GM12878 (cell line): ENCODE measurements around the gene UBLCP1.

Source experiments
- EZH2 ChIP-seq: IDR thresholded peaks from 2 replicates; pipeline ENCODE4 v1.6.1; 2012; ENCODE audit warnings: low read depth, mild to moderate bottlenecking, control low read depth, inconsistent platforms, low read length, borderline replicate concordance; ENCODE audit not compliant: control insufficient read depth
- NFXL1 ChIP-seq: fragments of 450-650 bp; IDR thresholded peaks from 2 replicates; pipeline ENCODE4 v1.6.1; 2017; ENCODE audit warnings: antibody characterized with exemption, mild to moderate bottlenecking, borderline replicate concordance
- POLR2A ChIP-seq: IDR thresholded peaks from 2 replicates; pipeline ENCODE4 v1.6.1; 2011; ENCODE audit warnings: low read depth, mild to moderate bottlenecking, low read length
- YY1 ChIP-seq: IDR thresholded peaks from 2 replicates; pipeline ENCODE4 v1.6.1; 2011; ENCODE audit warnings: low read depth, mild to moderate bottlenecking, low read length

DNA sequence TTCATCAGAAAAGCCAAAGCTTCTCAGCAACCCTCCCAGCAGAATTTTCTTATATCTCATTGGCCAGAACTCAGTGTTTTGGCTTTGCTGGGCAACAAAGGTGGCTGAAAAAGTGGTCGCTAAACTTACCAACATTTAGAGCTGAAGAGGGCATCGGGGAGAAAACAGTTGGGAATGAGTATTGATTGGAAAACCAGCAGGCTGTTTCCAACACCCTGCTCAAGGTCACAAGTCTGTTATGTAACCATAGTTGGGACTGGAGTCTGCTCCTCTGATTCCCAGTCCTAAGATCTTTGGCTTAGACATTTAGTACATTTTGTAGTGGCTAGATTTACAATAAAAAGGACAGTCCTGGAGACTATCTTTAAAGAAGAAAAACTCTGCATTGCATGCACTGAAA, 50.1 kb downstream of the UBLCP1 start:
- TF ChIP-seq YY1 = no peak
- TF ChIP-seq NFXL1 = no peak
- TF ChIP-seq POLR2A = no peak
- no peak for TF ChIP-seq EZH2
